Stimulated activated CD4-positive, alpha-beta T cell treated with anti-CD3 and anti-CD28 coated beads, Interleukin-2, amount 100 ng/mL, for 4 hours (primary cell): ENCODE results near the gene LRRC26.

Experiments
- DNase-seq: peaks from one replicate; pipeline ENCODE4 v3.0.0-alpha.2; 2020; ENCODE audit warnings: low read depth

LRRC26 gene

DNA sequence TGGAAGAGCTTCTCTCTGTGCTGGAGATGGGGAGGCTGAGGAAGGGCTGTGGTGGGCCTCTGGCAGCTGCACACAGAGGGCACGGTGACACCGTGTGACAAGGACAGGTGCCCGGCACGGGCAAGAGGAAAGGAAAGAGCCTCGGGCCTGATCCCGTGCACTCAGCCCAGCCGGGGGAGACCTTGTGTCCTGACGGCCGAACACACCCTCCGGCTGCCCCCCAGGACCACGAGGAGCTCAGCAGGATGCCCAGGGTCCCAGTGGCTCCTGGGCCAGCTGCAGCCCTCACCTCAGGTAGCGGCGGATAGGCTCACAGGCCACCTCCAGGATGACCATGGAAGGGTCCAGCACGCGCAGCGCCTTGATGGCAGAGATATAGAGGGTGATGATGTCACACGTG, 13.0 kb upstream of the LRRC26 start:
- no peak for DNase-seq

DNA sequence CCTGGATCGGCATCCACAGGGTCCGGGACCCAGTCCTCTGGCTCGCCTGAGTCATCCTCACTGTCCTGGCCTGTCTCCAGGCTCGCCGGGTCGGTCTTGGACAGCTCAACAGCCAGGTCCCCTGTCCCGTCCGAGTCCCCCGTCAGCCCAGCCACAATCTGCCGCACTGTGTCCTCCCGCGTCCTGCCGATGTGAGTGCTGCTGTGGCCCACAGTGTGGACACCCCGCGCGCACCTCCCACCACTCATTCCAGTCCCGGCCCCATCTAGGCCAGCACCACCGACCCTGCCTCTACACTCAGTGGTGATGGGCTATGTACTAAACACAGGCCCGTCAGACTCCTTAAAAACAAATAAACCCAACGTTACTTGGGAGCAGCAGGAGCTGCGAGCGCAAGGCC, 11.8 kb upstream of the LRRC26 start:
- no peak for DNase-seq

DNA sequence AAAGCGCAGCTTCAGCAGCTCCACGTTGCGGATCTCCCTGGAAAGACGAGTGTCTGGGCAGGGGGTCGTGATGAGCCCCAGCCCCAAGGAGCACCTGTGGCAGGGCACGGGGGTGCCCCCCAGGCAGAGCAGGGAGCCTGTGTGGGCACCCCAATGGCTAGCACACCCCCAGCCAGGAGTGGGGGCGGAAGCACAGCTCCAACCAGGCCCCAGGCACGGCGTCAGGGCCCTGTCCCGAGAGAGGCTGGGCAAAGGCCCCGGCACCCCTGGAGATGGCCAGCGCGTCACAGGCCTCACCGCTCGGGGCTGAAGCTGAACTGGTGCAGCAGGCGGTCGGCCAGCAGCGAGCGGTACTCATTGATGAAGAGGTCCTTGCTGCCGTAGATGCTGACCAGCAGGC, 10.6 kb upstream of the LRRC26 start:
- no peak for DNase-seq

DNA sequence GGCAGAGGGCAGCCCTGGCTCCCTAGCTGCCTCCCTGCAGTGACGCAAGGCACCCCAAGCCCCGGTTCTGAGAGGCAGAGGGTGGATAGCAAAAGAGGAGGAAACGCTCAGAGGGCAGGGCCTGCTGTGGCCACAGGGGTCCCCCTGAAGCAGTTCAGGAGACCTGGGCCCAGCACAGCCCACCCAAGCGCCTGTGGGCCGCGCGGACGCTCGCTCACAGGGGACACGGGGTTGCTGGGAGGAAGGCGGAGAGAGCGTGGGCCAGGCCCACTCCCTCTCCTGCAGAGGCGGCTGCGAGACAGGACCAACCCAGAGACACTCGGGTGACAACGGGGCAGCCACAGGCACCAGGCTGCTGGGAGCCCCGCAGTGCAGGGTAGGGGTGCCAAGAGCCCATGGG, 9.9 kb upstream of the LRRC26 start:
- no peak for DNase-seq

DNA sequence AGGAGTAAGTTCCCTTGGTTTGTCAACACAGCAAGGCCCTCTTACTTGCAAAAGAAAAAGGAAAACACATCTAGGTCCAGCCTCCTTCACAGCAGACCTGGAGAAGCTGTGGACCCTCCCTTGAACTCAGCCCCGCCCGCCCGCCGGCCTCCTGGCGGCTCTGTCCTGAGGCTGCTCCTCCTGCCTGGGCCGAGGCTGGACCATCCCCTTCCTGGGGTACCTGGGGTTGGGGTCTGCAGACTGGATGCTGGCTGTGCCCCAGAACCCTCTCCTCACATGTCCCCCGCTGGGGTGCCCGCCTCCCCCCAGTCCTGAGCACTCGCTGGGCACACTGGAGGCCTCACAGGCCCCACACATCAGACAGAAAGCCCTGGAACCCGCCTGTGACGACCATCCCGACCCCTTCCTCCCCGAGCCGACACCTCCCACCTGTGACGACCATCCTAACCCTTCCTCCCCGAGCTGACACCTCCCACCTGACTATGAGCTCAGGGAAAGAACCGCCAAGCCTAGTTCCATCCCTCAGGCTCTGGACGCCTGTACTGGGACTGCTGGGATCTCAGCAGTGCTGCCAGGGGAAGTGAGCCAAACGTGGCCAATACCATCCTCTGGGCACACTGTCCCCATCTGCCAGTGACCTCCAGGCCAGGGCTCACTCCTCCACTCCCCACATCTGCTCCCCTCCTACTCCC, 9.2 kb upstream of the LRRC26 start:
- DNase-seq: no peak

DNA sequence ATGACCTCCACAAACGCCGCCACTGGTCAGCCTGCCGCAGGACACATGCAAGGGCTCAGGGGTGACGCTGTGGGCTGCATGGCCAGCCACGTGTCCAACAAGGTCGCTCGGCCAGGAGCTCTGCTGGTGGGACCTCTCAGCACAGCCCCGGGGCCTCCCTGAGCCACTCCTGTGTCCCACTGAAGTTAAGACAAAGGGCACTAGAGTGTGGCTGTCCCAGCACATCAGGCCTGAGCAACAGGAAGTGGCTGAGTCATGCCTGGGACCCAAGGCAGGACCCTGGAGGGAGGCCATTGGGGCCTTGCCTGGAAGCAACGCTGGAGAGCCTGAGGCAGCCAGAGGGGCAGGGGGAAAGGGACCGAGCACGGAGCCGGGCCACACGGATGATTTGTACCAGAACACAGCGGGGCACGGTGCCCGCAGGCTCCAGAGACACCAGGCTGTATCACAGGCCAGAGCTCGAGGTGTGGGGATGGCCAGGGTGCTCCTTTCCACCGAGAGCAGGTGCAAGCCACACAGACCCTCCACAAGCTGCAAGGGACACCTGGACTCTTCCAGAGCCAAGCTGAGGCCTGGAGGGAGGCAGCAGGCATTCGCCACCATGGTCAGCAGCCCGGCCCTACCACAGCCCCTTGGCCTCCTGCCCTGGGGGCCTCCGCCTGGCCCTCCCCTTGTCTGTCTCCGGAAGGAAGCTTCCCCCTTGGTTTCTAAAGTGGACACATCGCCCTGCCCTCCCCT, 8.5 kb upstream of the LRRC26 start:
- no peak for DNase-seq

DNA sequence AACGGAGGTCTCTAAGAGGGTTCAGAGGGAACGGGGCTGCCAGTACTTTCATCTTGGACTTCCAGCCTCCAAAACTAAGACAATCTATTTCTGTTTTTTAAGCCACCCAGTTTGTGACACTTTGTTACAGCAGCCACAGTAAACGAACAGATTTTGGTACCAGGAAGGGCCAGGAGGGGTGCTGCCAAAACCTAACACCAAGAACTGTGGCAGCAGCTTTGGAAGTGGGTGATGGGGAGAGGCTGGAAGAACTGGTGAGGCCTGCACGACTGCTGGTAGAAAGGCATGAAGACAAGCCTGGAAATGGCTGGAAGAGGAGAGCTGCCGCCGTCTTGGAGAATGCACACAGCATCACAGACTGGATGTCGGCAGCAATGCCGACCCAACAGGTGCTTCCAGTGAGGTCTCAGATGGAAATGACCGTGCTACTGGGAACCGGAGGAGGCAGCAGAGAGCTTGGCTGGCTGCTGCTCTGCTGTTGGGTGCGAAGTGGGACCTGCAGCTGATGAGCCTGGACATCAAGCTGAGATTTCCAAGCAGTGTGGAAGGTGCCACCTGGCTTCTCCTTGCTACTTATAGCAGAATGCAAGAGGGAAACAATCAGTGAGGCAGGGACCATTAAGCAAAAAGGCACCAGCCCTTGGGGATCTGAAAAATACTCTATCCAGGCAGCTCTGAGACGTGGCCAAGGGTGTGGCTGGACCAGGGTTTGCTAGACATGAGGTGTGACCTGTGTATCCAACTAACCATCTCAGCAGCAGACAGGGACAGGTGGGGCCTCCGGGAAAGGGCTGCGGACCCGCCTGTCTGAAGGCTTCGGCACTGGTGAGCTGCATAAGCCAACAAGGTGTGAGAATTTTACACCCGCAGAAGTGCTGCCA, 6.7 kb upstream of the LRRC26 start:
- DNase-seq: no peak

DNA sequence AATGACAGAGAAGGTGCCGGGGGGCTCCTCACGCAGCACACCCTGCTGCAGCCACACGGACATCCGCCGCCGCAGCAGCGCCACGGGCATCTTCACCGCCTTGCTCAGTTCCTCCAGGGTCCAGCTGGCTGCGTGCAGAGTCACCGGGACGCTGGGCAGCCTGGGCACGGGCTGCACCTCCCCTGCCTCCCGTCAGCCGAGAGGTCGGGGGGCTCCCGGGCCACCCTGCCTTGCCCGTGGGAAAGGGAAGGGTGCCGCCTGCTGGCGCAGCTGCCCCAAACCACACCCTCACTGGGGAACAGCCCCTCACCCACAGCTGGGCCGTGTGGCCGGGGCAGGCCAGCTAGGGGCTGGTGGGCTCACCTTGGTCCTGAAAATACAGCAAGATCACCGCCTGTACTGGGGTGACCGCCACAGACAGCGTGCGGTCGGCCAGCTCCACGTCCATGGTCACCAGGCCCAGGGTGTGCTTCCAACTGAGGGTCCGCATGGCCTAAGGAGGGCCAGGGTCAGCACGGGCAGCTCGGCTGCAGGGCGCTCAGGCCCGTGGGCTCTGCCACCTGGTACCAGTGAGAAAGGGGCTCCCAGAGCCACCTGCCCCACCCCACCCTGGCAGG, 5.6 kb upstream of the LRRC26 start:
- no peak for DNase-seq

DNA sequence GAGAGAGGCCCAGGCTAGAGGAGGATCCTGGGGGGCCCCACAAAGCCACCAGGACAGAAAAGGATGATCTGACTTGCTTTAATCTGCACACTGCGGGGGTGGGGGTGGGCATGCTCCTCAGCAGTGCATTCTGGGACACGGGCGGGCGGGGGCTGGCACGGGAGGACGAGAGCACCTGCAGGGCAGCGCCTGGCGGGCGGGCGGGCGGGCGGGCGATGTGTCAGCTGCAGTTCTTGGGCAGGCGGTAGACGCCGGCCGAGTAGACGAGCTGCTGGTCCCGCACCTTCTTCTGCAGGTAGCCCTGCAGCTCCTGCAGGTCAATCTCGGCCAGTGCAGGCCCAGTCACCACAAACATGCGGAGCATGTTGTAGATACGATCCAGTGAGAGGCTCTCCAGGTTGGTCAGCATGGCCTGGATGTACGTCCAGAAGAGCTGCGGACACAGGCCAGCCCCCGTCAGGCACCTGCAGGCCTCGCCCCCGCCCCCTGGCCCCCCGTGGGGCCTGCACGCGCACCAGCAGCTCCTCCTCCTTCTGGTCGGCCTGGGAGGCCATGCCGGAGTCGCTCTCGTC, 5.0 kb upstream of the LRRC26 start:
- no peak for DNase-seq

DNA sequence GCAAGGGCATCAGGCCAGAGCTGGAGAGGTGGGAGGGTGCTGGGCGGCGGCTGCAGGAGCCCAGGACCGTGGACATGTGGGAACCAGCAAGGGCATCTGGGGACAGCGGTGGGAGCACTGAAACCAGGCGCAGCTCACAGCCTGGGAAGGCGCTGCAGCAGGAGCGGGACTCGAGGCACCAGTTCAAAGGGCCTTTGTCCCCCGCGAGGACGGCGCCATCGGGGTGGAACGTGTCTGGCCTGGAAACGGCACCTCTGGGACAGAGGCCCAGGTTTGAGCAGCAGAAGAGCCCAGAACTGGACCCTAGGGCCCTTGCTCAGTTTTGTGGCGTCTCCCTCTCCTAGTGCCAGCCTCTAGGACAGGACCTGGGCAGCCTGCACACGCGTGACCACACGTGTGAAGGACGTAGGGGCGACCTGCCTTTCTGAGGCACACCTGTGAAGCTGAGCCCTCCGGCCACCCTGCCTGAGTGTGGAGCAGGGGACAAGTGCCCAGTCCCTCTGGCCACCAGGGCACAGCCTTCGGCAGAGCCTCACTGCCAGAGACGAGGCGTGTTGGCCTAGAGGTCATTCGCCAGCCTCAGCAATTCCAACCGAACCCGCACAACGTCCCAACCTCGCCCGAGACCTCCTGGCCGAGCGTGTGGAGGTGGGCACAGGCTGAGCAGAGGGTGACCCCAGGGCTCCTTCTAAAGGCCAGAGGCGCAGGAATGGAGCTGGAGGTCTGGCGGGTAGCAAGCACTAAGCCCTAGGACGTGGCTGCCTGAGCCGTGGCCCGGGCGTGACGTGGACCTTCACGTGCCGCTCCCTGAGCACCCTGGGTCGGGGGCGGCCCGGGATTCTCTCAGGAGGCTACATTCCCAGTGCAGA, 4.2 kb upstream of the LRRC26 start:
- DNase-seq: no peak

DNA sequence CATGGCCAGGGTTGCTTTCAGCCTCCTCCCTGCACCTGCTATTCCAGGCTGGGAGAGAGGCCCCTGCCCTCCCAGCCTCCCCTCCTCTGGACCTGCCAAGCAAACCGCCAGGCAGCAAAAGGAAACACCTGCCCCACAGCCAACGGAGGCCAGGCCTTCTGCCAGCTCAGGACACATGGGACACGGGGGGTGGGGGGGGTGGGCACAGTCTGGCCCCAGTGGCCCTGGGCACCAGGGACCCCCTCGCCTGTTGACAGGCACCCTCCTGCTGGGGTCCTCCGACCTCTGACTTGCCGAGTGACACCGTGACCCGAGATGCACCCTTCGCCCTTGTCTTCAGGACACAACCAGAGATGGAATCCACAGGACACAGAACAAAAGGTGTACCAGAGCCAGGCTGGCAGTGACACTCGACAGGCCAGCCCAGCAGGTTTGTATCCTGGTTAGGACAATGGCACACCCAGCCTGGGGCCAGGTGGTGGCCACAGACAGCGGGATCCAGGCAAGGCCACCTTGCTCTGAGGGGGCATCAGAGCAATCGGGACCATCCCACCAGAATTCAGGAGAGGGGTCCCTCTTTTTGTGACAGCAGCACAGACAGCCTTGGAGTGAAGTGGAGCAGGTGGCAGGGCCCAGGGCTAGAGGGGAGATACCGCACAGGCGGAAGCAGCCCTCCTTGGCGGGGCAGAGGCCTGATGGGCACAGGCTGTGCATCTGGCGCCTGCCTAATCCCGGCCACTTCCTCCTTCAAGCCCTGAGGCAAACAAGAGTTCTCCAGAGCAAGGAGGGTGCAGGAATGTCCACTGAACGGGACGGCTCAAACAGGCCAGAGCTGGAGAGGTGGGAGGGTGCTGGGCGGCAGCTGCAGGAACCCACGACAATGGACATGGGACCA, 3.3 kb upstream of the LRRC26 start:
- no peak for DNase-seq

DNA sequence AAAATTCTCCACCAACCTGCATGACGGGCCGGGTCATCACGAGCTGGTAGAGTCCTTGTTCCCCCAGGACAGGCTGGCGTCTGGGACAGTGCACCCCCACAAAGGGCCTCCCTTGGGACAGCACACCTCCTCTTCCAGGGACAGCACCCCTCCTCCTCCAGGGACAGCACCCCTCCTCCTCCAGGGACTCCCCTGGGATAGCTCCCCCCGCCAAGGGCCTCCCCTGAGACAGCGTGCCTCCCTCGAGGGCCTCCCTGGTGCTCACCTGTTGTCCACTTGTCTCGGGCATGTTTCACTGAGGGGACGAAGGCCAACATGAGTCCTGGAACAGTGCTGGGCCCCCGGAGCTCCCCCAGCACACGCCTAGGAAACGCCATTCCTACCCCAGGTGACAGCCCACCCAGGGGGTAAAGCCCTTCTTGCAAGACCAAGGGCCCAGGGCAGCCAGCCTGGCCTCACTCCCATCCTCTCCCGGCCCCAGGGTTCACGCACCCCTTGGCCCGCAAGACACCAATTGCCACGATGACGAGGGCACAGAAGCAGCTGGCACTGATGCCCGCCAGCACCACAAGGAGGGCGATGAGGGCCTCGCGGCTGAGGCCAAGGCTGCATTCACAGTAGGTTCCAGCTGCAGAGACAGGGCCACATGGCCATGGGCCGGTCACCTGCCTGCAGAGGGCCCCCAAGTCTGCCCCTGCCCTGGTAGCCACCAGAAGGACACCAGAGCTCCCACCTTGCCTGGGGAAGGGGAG, 1.5 kb upstream of the LRRC26 start:
- DNase-seq: no peak

DNA sequence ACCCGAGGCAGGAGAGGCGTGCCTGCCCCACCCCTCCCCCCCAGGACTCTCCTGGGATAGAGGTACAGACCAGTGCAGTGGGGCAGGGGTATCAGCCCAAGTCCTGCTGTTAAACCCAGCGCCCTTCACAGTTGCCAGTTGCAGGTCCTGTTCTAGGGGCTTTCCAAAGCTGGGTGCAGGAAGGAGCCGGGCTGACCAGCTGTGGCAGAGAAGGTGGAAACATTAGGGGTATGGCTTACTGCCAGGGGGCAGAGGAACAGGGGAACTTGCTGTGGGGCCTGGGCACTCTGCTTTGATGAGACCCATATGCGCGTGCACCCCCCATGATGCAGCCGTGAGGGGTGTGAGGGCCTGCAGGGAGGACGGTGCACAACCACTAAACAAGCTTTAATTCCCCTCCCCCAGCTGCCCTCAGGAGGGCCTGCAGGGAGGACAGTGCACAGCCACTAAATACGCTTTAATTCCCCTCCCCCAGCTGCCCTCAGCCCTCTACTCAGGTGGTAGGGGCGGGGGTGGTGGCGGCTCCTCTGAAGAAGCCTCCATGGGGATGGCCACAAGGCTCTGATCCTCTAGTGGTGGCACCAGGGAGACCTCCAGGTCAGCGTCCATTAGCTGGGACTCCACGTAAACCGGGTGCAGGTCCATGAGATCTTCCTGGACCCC, 766 bp upstream of the LRRC26 start:
- DNase-seq: no peak

DNA sequence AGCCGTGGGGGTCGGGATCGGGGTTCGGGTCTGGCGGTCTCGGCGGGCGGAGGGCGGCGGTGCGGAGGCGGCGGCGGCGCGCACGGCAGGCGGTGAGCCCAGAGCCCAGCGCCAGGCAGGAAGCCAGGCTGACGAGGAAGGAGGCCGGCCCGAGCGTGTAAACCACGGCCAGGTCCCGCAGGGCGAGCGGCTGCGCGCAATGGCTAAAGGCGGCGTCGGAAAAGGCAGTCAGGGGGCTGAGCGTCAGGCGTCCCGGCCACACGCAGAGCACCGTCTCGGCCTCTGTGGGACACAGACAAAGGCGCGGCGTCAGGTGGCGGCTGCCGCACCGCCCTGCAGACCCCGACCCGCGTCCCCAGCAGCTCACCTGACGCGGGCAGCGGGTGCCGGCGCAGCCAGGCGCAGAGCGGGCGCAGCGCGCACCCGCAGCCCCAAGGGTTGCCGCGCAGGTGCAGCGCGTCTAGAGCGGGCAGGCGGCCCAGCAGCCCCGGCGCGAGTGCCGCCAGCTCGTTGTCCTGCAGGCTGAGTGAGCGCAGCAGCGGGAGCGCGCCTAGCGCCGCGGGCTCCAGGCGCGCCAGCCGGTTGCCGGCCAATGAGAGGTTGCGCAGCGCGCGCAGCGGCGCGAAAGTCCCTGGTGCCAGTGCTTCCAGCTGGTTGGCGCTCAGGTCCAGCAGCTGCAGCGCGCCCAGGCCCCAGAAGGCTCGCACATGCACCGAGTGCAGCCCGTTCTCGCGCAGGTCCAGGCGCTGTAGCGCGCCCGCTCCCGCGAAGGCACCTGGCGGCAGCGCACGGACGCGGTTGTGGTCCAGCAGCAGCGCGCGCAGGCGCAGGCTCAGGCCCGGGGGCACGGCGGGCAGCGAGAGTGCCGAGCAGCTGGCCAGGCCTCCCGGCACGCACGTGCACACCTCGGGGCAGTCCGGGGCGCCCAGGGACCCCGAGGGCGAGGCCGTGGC, 671 bp downstream of the LRRC26 start:
- DNase-seq: no peak

DNA sequence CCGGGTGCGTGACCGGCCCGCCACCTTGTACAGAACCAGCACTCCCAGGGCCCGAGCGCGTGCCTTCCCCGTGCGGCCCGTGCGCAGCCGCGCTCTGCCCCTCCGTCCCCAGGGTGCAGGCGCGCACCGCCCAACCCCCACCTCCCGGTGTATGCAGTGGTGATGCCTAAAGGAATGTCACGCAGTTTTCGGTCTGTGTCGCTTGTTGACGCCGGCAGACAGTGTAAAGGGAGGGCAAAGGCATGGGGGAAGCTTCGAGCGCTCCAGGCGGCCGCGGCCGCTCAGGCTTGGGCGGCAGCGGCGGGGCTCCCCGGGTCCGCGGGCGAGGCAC, 1.3 kb downstream of the LRRC26 start:
- no peak for DNase-seq

DNA sequence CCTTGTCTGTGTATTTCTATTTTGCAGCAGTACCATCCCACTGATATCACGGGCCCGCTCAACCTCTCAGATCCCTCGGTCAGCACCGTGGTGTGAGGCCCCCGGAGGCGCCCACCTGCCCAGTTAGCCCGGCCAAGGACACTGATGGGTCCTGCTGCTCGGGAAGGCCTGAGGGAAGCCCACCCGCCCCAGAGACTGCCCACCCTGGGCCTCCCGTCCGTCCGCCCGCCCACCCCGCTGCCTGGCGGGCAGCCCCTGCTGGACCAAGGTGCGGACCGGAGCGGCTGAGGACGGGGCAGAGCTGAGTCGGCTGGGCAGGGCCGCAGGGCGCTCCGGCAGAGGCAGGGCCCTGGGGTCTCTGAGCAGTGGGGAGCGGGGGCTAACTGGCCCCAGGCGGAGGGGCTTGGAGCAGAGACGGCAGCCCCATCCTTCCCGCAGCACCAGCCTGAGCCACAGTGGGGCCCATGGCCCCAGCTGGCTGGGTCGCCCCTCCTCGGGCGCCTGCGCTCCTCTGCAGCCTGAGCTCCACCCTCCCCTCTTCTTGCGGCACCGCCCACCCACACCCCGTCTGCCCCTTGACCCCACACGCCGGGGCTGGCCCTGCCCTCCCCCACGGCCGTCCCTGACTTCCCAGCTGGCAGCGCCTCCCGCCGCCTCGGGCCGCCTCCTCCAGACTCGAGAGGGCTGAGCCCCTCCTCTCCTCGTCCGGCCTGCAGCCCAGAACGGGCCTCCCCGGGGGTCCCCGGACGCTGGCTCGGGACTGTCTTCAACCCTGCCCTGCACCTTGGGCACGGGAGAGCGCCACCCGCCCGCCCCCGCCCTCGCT, 1.9 kb downstream of the LRRC26 start:
- DNase-seq: no peak

DNA sequence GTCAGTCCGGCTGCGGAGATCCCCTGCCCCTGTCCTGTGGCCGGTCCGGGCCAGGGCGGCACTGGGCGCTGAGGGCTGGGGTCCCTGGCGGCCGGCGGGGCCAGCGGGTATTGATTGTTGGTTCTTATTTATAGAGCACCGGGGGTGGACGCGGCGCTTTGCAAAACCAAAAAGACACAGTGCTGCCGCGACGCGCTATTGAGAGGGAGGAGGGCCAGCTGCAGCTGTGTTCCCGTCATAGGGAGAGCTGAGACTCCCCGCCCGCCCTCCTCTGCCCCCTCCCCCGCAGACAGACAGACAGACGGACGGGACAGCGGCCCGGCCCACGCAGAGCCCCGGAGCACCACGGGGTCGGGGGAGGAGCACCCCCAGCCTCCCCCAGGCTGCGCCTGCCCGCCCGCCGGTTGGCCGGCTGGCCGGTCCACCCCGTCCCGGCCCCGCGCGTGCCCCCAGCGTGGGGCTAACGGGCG, 2.5 kb downstream of the LRRC26 start:
- DNase-seq: no peak
